HG02870 (cell line): ENCODE results near the gene FHIT.

Source experiments
- ATAC-seq: cut with Tn5 transposase; IDR thresholded peaks from one replicate; pipeline ENCODE4 v1.9.1; 2021; ENCODE audit warnings: mild to moderate bottlenecking, moderate library complexity; ENCODE audit not compliant: unreplicated experiment

Gene FHIT

GRCh38 chr3:60867200-60867599 lies 384.1 kb downstream of the FHIT start:
- ATAC-seq, result no peak

- no peak for ATAC-seq
These were observed 394.8 kb downstream of the FHIT start for GRCh38 chr3:60856257-60857046.

- ATAC-seq, result no peak
These were observed 396.0 kb downstream of the FHIT start for GRCh38 chr3:60855250-60855649.

- no peak for ATAC-seq
These were observed 396.5 kb downstream of the FHIT start for GRCh38 chr3:60854791-60855190.

- ATAC-seq, result no peak
These were observed 403.5 kb downstream of the FHIT start for GRCh38 chr3:60847791-60848190.

- ATAC-seq, result no peak
These were observed 407.0 kb downstream of the FHIT start for GRCh38 chr3:60844256-60844655.

- no peak for ATAC-seq
These were observed 409.9 kb downstream of the FHIT start for GRCh38 chr3:60841355-60841754.

GRCh38 chr3:60839246-60839645 lies 412.0 kb downstream of the FHIT start:
- ATAC-seq, result no peak

- no peak for ATAC-seq
These were observed 415.5 kb downstream of the FHIT start for GRCh38 chr3:60835796-60836195.

GRCh38 chr3:60829058-60829457 lies 422.2 kb downstream of the FHIT start:
- no peak for ATAC-seq

- no peak for ATAC-seq
These were observed 423.6 kb downstream of the FHIT start for GRCh38 chr3:60827666-60828065.

- ATAC-seq, result no peak
These were observed 424.7 kb downstream of the FHIT start for GRCh38 chr3:60826511-60826910.

- ATAC-seq, result peak; percentile 66
These were observed 438.8 kb downstream of the FHIT start for GRCh38 chr3:60812502-60812901.

GRCh38 chr3:60810881-60811280 lies 440.4 kb downstream of the FHIT start:
- ATAC-seq, result no peak

GRCh38 chr3:60809857-60810610 lies 441.2 kb downstream of the FHIT start:
- ATAC-seq, result no peak

GRCh38 chr3:60803216-60804173 lies 447.8 kb downstream of the FHIT start:
- no peak for ATAC-seq

- ATAC-seq, result no peak
These were observed 449.9 kb downstream of the FHIT start for GRCh38 chr3:60801307-60801706.

GRCh38 chr3:60798456-60798855 lies 452.8 kb downstream of the FHIT start:
- no peak for ATAC-seq

- no peak for ATAC-seq
These were observed 458.9 kb downstream of the FHIT start for GRCh38 chr3:60792249-60792852.

GRCh38 chr3:60788185-60788584 lies 463.1 kb downstream of the FHIT start:
- no peak for ATAC-seq

- ATAC-seq, result no peak
These were observed 469.3 kb downstream of the FHIT start for GRCh38 chr3:60781935-60782334.
